SU-DHL-6 (cell line): ENCODE results near the gene CASD1.

ENCODE experiments used
- EZH2phosphoT487 ChIP-seq: fragments of 200-600 bp; sonication (generic), shearing (Covaris generic); conservative IDR thresholded peaks from 2 replicates; pipeline ENCODE4 v1.6.1; 2018; ENCODE audit warnings: mild to moderate bottlenecking, antibody characterized with exemption, low read length, moderate library complexity, mixed read lengths
- TF ChIP-seq, protein P1 (sequence below): fragments of 200-600 bp; sonication (generic); IDR thresholded peaks from one replicate; pipeline ENCODE4 v1.5.1; 2017; ENCODE audit warnings: antibody characterized with exemption, mild to moderate bottlenecking, low read length, moderate library complexity; ENCODE audit not compliant: insufficient read depth, poor library complexity, severe bottlenecking

GRCh38 chr7:94513565-94513860 lies 3.9 kb downstream of the CASD1 start:
- TF ChIP-seq, protein P1, sequence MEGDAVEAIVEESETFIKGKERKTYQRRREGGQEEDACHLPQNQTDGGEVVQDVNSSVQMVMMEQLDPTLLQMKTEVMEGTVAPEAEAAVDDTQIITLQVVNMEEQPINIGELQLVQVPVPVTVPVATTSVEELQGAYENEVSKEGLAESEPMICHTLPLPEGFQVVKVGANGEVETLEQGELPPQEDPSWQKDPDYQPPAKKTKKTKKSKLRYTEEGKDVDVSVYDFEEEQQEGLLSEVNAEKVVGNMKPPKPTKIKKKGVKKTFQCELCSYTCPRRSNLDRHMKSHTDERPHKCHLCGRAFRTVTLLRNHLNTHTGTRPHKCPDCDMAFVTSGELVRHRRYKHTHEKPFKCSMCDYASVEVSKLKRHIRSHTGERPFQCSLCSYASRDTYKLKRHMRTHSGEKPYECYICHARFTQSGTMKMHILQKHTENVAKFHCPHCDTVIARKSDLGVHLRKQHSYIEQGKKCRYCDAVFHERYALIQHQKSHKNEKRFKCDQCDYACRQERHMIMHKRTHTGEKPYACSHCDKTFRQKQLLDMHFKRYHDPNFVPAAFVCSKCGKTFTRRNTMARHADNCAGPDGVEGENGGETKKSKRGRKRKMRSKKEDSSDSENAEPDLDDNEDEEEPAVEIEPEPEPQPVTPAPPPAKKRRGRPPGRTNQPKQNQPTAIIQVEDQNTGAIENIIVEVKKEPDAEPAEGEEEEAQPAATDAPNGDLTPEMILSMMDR: no peak
- no peak for TF ChIP-seq EZH2phosphoT487
